ENCODE measurements around the gene DLST. TPM values are rescaled to one million over a fixed set of nuclear protein-coding genes. Genes with fewer than 3 reads are reported as not detected.

The DLST gene
- polyA plus RNA-seq, 2 of the 4 experiments (the other 2 are of a cell fraction) = 102 to 129 TPM

GRCh38 chr14:74949859-74950573, 68.3 kb downstream of the DLST start:
- Histone ChIP-seq H3K9me3 (no peaks in the 10 kb centered on the region), H3K4me3 (no peak overlapping the region), H3K27ac (no peak overlapping the region), H3K4me1 (peaks cover 21% of the 10 kb centered on the region), H3K4me2 (no peak overlapping the region)
- POLR2A ChIA-PET = no interaction called here
- TF ChIP-seq RARB (CRISPR knock-in tag; IDR thresholded peaks at IDR 0.05) (no peak), HOXA7 (CRISPR knock-in tag; IDR thresholded peaks at IDR 0.05) (no peak), CEBPB (IDR thresholded peaks at IDR 0.05) (no peak), NPAS2 (CRISPR knock-in tag; IDR thresholded peaks at IDR 0.05; ENCODE audit: borderline replicate concordance) (no peak), KDM5A (IDR thresholded peaks at IDR 0.05) (no peak), SMC3 (IDR thresholded peaks at IDR 0.05) (no peak), MAFK (IDR thresholded peaks at IDR 0.05; ENCODE audit: partially characterized antibody) (no peak), HES2 (IDR thresholded peaks at IDR 0.05) (no peak), CBX8 (IDR thresholded peaks at IDR 0.05) (no peak), CHD2 (IDR thresholded peaks at IDR 0.05; ENCODE audit: low read length, partially characterized antibody) (no peak), FOSL2 (IDR thresholded peaks at IDR 0.05) (no peak), FOSL2 (CRISPR knock-in tag; IDR thresholded peaks at IDR 0.05) (no peak), KDM1A (IDR thresholded peaks at IDR 0.05; ENCODE audit: low read depth) (no peak), CBX2 (IDR thresholded peaks at IDR 0.05; ENCODE audit: borderline replicate concordance, low read depth) (no peak), ATOH8 (CRISPR knock-in tag; IDR thresholded peaks at IDR 0.05; ENCODE audit: low read depth) (no peak), PHF8 (IDR thresholded peaks at IDR 0.05; ENCODE audit: borderline replicate concordance, low read depth) (no peak), FOSB (CRISPR knock-in tag; IDR thresholded peaks at IDR 0.05) (no peak), HEYL (CRISPR knock-in tag; IDR thresholded peaks at IDR 0.05) (no peak), SREBF2 (IDR thresholded peaks at IDR 0.05) (no peak)
- TF ChIP-seq, protein P1, sequence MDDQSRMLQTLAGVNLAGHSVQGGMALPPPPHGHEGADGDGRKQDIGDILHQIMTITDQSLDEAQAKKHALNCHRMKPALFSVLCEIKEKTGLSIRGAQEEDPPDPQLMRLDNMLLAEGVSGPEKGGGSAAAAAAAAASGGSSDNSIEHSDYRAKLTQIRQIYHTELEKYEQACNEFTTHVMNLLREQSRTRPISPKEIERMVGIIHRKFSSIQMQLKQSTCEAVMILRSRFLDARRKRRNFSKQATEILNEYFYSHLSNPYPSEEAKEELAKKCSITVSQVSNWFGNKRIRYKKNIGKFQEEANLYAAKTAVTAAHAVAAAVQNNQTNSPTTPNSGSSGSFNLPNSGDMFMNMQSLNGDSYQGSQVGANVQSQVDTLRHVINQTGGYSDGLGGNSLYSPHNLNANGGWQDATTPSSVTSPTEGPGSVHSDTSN (IDR thresholded peaks at IDR 0.05) = no peak
- ATAC-seq (no peak), FAIRE-seq (no peak), DNase-seq (ENCODE audit: low read depth in 1 of 2, low spot score in 1 of 2) (no peak)
- CTCF ChIA-PET = interaction anchor here (0.9 to 5.4 kb wide), 6 partner anchors 10 to 138 kb away, joined by 3 to 62 read pairs (median 4); no protein-coding TSS in a partner anchor
- WGBS (ENCODE audit: missing lambda C conversion rate) = 84% methylated on average over 17 of the region's 17 CpGs

DNA sequence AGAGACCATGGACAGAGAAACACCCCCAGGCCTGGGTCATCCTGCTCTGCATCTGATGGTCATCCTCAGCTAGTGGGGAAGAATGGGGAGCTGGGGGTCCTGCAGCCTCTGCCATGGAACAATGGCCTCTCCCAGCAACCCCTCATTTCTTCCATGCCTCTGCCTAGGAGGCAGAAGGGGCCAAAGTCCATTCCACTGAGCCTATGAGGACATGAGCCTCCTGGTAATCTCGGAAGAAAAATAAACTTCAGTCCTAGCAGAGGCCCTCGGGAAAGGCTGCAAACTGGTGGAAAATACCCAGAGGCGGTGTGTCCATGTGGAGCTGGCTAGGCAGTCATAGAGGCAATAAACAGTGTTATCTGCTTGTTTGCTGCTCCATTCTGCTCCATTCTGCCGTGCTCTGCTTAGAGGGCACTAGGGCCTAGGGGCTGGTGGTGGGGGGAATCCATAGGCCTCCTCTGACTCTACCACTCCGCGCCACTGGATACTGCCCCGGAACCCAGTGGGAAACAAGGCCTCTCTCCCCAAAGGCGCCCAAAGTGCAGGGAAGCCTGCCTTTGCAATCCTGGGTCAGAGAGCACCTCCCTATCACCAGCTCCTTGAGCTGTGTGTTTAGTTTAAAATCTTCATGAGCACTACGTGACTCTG, 69.2 kb downstream of the DLST start:
- POLR2A ChIA-PET = no interaction called here
- Histone ChIP-seq H3K4me2 (0 out of 3 replicates have a peak overlapping the region, but pooled peaks have one; percentile 11), H3K4me1 (peaks cover 14% of the 10 kb centered on the region), H3K4me3 (no peak overlapping the region), H3K27ac (peak overlapping the region in 1 of 2 experiments; percentile 43; a peak in 2 of 6 replicates), H3K9me3 (no peaks in the 10 kb centered on the region)
- no peak for FAIRE-seq
- DNase-seq (ENCODE audit: low read depth in 1 of 2, low spot score in 1 of 2) = no peak
- 71% methylated on average over 9 of the region's 9 CpGs for WGBS (ENCODE audit: missing lambda C conversion rate)
- no peak for ATAC-seq
- CTCF ChIA-PET = interaction anchor here (0.7 to 3.1 kb wide), 2 partner anchors 28 to 137 kb away, joined by 3 to 16 read pairs; no protein-coding TSS in a partner anchor
- TF ChIP-seq ZFP36 (IDR thresholded peaks at IDR 0.05; ENCODE audit: borderline replicate concordance, partially characterized antibody) (no peak), ATOH8 (CRISPR knock-in tag; IDR thresholded peaks at IDR 0.05; ENCODE audit: low read depth) (no peak)
